ENCODE measurements around the gene AFF3.

DNA sequence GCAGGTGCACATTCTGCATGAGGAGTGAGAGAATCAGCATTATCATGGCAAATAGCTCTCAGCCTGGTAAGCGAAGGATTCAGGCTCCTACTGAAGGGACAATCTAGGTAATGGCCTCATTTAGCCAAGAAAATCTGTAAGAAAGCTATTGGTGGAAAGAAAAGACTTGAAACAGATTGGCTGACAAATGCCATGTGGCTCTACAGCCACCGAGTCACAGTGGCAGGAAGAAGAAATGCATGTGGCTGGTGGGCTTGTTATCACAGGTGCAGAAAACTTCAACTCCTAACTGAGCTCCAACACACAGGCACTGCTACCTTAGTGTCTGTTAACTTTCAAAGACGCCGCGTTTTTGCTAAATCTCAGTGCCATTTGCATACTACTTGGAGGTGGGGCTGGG is 592.0 kb downstream of the AFF3 start:
- TF ChIP-seq, protein P1, sequence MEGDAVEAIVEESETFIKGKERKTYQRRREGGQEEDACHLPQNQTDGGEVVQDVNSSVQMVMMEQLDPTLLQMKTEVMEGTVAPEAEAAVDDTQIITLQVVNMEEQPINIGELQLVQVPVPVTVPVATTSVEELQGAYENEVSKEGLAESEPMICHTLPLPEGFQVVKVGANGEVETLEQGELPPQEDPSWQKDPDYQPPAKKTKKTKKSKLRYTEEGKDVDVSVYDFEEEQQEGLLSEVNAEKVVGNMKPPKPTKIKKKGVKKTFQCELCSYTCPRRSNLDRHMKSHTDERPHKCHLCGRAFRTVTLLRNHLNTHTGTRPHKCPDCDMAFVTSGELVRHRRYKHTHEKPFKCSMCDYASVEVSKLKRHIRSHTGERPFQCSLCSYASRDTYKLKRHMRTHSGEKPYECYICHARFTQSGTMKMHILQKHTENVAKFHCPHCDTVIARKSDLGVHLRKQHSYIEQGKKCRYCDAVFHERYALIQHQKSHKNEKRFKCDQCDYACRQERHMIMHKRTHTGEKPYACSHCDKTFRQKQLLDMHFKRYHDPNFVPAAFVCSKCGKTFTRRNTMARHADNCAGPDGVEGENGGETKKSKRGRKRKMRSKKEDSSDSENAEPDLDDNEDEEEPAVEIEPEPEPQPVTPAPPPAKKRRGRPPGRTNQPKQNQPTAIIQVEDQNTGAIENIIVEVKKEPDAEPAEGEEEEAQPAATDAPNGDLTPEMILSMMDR (IDR thresholded peaks at IDR 0.05): no peak
- TF ChIP-seq POLR2A (IDR thresholded peaks at IDR 0.05): no peak
